Ascending aorta (tissue), 2 donors: ENCODE results near the gene CSPG4. TPM values are rescaled to one million over a fixed set of nuclear protein-coding genes. Genes with fewer than 3 reads are reported as not detected.
"Not testable (repeated sequence)": the region's sequence is repeated elsewhere in the genome, so short reads cannot be mapped to it uniquely, and the experiment has no call there.

Experiments
- DNase-seq, 2 donors: peaks; one replicate each; pipeline ENCODE4 v3.0.0-alpha.2; 2019; ENCODE audit warnings: low spot score in 2 of 2
- H3K27ac ChIP-seq, 2 donors: fragments of 200-600 bp; sonication (generic); one replicate each; pipeline ENCODE4 v1.5.1; 2016 to 2017; ENCODE audit warnings: mild to moderate bottlenecking in 1 of 2
- H3K27me3 ChIP-seq: fragments of 200-600 bp; sonication (generic); one replicate; pipeline ENCODE4 v1.5.1; 2017
- H3K36me3 ChIP-seq, 2 donors: fragments of 200-600 bp; sonication (generic); one replicate each; pipeline ENCODE4 v1.5.1; 2016
- H3K4me1 ChIP-seq, 2 donors: fragments of 200-600 bp; sonication (generic); one replicate each; pipeline ENCODE4 v1.5.1; 2016 to 2017; ENCODE audit warnings: mild to moderate bottlenecking in 1 of 2
- H3K4me3 ChIP-seq, 2 donors: fragments of 200-600 bp; sonication (generic); one replicate each; pipeline ENCODE4 v1.5.1; 2016 to 2017; ENCODE audit warnings: mild to moderate bottlenecking in 1 of 2
- H3K9me3 ChIP-seq, 2 donors: fragments of 200-600 bp; sonication (generic); one replicate each; pipeline ENCODE4 v1.5.1; 2016
- intact Hi-C: fragments of 100-400 bp; cut with DNase I; formaldehyde crosslinking; loops from one replicate; pipeline ENCODE4 v1.15.1; 2023
- total RNA-seq: library from RNA; depleted of rRNA; stranded (reverse); fragments of >200 nt; gene quantifications from one replicate; pipeline ENCODE4 v1.1.0, GENCODE V29; 2016
- TF ChIP-seq, protein P1 (sequence below), 3 experiments: fragments of 200-600 bp in 2 of 3; fragments of 450-650 bp in 1 of 3; sonication (generic) in 2 of 3; IDR thresholded peaks; one replicate each; pipeline ENCODE4 v1.5.1; 2016 to 2019; ENCODE audit warnings: antibody characterized with exemption in 3 of 3, mild to moderate bottlenecking in 1 of 3, moderate library complexity in 1 of 3

The CSPG4 gene, protein sequence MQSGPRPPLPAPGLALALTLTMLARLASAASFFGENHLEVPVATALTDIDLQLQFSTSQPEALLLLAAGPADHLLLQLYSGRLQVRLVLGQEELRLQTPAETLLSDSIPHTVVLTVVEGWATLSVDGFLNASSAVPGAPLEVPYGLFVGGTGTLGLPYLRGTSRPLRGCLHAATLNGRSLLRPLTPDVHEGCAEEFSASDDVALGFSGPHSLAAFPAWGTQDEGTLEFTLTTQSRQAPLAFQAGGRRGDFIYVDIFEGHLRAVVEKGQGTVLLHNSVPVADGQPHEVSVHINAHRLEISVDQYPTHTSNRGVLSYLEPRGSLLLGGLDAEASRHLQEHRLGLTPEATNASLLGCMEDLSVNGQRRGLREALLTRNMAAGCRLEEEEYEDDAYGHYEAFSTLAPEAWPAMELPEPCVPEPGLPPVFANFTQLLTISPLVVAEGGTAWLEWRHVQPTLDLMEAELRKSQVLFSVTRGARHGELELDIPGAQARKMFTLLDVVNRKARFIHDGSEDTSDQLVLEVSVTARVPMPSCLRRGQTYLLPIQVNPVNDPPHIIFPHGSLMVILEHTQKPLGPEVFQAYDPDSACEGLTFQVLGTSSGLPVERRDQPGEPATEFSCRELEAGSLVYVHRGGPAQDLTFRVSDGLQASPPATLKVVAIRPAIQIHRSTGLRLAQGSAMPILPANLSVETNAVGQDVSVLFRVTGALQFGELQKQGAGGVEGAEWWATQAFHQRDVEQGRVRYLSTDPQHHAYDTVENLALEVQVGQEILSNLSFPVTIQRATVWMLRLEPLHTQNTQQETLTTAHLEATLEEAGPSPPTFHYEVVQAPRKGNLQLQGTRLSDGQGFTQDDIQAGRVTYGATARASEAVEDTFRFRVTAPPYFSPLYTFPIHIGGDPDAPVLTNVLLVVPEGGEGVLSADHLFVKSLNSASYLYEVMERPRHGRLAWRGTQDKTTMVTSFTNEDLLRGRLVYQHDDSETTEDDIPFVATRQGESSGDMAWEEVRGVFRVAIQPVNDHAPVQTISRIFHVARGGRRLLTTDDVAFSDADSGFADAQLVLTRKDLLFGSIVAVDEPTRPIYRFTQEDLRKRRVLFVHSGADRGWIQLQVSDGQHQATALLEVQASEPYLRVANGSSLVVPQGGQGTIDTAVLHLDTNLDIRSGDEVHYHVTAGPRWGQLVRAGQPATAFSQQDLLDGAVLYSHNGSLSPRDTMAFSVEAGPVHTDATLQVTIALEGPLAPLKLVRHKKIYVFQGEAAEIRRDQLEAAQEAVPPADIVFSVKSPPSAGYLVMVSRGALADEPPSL (N-terminal part only)
- 258 TPM for total RNA-seq

DNA sequence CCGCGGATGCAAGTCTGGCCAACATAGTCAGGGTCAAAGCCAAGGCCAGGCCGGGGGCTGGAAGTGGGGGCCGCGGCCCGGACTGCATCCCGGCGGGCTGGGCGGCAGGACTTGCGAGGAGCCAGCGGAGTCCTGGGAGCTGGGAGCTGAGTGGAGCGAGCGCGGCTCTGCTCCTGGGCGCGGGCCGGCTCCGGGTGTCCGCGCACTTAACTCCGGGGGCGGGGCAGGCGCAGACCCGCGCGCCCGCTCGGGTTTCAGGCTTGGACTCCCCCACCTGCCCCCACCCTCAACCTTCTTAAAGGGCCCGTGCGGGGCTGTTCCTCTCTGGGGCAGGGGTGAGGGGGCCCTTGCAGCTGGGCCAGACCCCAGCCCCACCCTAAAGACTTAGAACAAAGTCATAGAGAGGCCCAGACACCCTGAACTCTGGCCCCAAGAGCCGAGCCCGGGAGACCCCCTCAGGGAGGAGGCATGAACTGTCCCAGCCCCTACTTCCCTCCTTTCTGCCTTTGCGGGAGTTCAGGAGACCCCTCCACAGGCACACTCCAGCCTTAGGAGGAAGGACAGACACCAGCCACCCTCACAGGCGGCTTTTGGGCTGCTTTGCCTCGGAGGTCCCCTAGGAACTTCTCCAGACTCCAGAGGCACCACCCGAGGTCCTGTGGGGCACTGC is at the start of gene CSPG4:
Gene CSPG4 (minus strand): TSS at position 181 of the 670 bp plus-strand sequence. CDS start 93 bp downstream, at position 88.
- no peaks in the 10 kb centered on the region for H3K27me3 ChIP-seq
- H3K36me3 ChIP-seq, result peaks cover 0 to 8% of the 10 kb centered on the region in 2 donors
- H3K27ac ChIP-seq, result peak within 1 kb of the TSS; percentile 95 to 96
- peak in 1 of 2 donors; percentile 87 for DNase-seq
- no peaks in the 10 kb centered on the region for H3K9me3 ChIP-seq
- H3K4me1 ChIP-seq, result peaks cover 17 to 31% of the 10 kb centered on the region in 2 donors
- TF ChIP-seq, protein P1, sequence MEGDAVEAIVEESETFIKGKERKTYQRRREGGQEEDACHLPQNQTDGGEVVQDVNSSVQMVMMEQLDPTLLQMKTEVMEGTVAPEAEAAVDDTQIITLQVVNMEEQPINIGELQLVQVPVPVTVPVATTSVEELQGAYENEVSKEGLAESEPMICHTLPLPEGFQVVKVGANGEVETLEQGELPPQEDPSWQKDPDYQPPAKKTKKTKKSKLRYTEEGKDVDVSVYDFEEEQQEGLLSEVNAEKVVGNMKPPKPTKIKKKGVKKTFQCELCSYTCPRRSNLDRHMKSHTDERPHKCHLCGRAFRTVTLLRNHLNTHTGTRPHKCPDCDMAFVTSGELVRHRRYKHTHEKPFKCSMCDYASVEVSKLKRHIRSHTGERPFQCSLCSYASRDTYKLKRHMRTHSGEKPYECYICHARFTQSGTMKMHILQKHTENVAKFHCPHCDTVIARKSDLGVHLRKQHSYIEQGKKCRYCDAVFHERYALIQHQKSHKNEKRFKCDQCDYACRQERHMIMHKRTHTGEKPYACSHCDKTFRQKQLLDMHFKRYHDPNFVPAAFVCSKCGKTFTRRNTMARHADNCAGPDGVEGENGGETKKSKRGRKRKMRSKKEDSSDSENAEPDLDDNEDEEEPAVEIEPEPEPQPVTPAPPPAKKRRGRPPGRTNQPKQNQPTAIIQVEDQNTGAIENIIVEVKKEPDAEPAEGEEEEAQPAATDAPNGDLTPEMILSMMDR (IDR thresholded peaks at IDR 0.05), result no peak
- H3K4me3 ChIP-seq, result peak within 1 kb of the TSS; percentile 65 to 83
- intact Hi-C loops, result loop anchor here (2.0 kb wide), 1 partner anchor 18 kb away; no protein-coding TSS in a partner anchor

DNA sequence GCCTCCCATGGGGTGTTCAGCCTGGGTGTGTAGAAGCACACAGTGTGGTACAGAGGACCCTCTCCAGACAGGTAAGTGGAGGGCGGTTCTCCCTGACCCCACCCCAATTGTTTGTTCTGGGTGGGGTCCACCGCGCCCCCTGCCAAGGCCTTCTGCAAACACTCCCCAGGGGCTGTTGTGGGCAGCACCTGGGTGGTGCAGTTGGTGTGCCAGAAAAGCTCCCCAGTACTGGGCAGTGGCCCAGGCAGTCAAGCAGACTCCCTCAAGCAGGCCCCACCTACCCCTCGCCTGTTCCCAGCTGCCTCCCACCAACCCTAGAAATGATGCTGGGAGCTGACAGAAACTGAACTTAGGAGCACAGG is 49.7 kb upstream of the CSPG4 start:
- H3K27ac ChIP-seq, intact Hi-C loops, H3K36me3 ChIP-seq, H3K4me3 ChIP-seq, DNase-seq, H3K9me3 ChIP-seq, H3K27me3 ChIP-seq: not testable (repeated sequence)
- H3K4me1 ChIP-seq, result peaks cover 3 to 12% of the 10 kb centered on the region in 2 donors

GRCh38 chr15:75761446-75762356 is 49.1 kb upstream of the CSPG4 start:
- TF ChIP-seq, protein P1 (IDR thresholded peaks at IDR 0.05), result no peak
- no peaks in the 10 kb centered on the region for H3K9me3 ChIP-seq
- no peaks in the 10 kb centered on the region for H3K36me3 ChIP-seq
- intact Hi-C loops, result no loop called here
- DNase-seq, result peak in 1 of 2 donors; percentile 54
- peaks cover 3 to 12% of the 10 kb centered on the region in 2 donors for H3K4me1 ChIP-seq
- no peak overlapping the region for H3K4me3 ChIP-seq
- no peaks in the 10 kb centered on the region for H3K27me3 ChIP-seq
- no peak overlapping the region for H3K27ac ChIP-seq

- Histone ChIP-seq H3K9me3 (no peaks in the 10 kb centered on the region), H3K27me3 (no peaks in the 10 kb centered on the region), H3K36me3 (no peaks in the 10 kb centered on the region), H3K4me3 (no peak overlapping the region), H3K4me1 (peaks cover 3 to 12% of the 10 kb centered on the region in 2 donors), H3K27ac (no peak overlapping the region)
- TF ChIP-seq, protein P1 (IDR thresholded peaks at IDR 0.05), result no peak
- peak in 1 of 2 donors; percentile 40 for DNase-seq
- intact Hi-C loops, result no loop called here
Measured at GRCh38 chr15:75760704-75761435, 48.2 kb upstream of the CSPG4 start.

DNA sequence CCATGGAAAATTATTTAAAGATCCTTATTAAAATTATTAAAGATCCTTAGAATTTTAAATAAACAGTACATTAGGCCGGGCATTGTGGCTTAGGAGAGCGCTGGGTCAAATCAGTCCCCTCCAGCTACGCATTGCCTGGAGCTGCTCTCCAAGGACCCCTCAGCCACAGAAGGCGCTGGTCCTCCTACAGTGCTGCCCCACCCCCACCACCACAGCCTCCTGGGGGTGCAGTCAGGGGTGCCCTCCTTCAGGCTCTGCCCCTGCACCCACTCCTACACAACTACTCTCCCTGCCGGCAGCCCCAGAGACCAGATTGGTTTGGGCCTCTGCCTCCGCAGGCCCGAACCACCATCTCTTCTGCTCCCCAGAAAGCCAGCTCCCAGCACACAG is 47.5 kb upstream of the CSPG4 start:
- intact Hi-C loops, H3K27ac ChIP-seq: not testable (repeated sequence)

More for the DNA sequence above, 47.5 kb upstream of the CSPG4 start:
- peaks cover 3 to 12% of the 10 kb centered on the region in 2 donors for H3K4me1 ChIP-seq
- not testable (repeated sequence) for H3K9me3 ChIP-seq, H3K36me3 ChIP-seq, H3K27me3 ChIP-seq, H3K4me3 ChIP-seq
- DNase-seq, result peak in 1 of 2 donors; percentile 7
